Nephron progenitor cell (in vitro differentiated cells): Measurements from ENCODE around the gene C10orf53.

Experiments used
- DNase-seq: peaks from one replicate; pipeline ENCODE4 v3.0.0; 2021
- H3K27ac Mint-ChIP-seq: 2 replicates; pipeline ENCODE4 v1.8.0; 2021; ENCODE audit warnings: mild to moderate bottlenecking, moderate library complexity, mixed read lengths
- H3K27me3 Mint-ChIP-seq: 2 replicates; pipeline ENCODE4 v1.8.0; 2021; ENCODE audit warnings: mild to moderate bottlenecking, low read depth, mixed read lengths; ENCODE audit not compliant: poor library complexity
- H3K36me3 Mint-ChIP-seq: 2 replicates; pipeline ENCODE4 v1.8.0; 2021; ENCODE audit warnings: low read depth, mixed read lengths
- H3K4me1 Mint-ChIP-seq: 2 replicates; pipeline ENCODE4 v1.8.0; 2021; ENCODE audit warnings: mixed read lengths
- H3K4me3 Mint-ChIP-seq: 2 replicates; pipeline ENCODE4 v1.8.0; 2021; ENCODE audit warnings: mild to moderate bottlenecking, moderate library complexity, mixed read lengths
- H3K9me3 Mint-ChIP-seq: 2 replicates; pipeline ENCODE4 v1.8.0; 2021; ENCODE audit warnings: mild to moderate bottlenecking, moderate library complexity, mixed read lengths
- TF ChIP-seq, protein P1 (sequence below): fragments of 200-600 bp; sonication (generic); IDR thresholded peaks from 2 replicates; pipeline ENCODE4 v1.5.0; 2021; ENCODE audit warnings: antibody characterized with exemption

Gene C10orf53

DNA sequence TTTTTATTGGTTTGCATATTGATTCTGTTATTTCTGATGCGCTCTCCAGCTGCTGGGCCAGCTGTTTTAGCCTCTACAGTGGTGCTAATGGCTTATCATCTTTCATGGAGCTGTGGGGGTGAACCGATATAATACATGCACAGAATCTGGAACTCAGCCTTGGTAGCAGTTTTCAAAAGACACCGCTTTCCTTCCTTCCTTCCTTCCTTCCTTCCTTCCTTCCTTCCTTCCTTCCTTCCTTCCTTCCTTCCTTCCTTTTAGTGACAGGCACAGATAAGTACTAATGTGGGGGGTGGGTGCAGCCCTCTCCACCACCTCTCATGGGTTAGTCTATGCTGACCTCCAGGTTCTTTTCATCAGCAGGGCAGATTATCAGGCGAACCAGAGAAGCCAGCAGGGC lies 31.9 kb upstream of the C10orf53 start:
- Mint-ChIP-seq H3K4me1 (peaks cover 19% of the 10 kb centered on the region), H3K36me3 (no peaks in the 10 kb centered on the region), H3K27ac (no peak overlapping the region), H3K9me3 (no peaks in the 10 kb centered on the region), H3K4me3 (no peak overlapping the region), H3K27me3 (peaks cover 47% of the 10 kb centered on the region)
- TF ChIP-seq, protein P1, sequence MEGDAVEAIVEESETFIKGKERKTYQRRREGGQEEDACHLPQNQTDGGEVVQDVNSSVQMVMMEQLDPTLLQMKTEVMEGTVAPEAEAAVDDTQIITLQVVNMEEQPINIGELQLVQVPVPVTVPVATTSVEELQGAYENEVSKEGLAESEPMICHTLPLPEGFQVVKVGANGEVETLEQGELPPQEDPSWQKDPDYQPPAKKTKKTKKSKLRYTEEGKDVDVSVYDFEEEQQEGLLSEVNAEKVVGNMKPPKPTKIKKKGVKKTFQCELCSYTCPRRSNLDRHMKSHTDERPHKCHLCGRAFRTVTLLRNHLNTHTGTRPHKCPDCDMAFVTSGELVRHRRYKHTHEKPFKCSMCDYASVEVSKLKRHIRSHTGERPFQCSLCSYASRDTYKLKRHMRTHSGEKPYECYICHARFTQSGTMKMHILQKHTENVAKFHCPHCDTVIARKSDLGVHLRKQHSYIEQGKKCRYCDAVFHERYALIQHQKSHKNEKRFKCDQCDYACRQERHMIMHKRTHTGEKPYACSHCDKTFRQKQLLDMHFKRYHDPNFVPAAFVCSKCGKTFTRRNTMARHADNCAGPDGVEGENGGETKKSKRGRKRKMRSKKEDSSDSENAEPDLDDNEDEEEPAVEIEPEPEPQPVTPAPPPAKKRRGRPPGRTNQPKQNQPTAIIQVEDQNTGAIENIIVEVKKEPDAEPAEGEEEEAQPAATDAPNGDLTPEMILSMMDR, result no peak
- DNase-seq, result no peak

DNA sequence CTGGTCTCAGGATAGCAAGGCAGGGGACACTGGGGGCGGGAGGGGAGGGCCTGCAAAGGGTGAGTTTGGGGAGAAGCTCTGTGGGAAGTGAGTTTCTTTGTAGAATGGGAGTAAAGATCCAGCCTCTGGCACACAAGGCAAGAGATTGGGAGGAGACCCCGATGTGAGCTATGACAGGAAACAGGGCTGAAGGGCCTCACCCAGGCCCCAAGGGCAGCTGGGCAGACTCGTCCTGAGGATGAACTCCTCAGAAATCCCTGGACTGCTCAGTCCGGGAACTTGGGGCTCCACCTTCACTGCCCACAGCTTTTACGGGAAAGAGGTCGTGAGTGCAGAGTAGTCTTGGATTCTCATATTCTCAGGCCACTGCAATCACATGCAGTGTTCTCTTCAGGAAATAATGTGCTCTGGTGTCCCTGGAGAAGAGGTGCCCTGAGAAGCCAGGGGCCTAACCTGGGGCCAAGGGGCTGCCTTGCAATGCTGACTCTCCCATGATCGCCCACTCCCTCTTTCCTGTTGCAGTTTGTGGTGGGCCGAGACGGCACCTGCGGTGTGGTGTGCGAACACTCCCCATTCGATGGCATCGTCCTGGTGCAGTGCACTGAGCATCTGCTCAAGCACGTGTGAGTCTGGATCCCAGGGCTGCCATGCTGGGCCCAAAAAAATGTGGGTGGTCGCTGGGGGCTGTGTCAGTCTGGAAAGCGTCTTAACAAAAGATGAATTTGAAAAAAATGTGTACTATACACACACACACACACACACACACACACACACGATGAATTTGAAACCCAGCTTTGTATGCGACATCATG lies 31.3 kb upstream of the C10orf53 start:
- no peak for DNase-seq
- Mint-ChIP-seq H3K4me3 (no peak overlapping the region), H3K9me3 (no peaks in the 10 kb centered on the region), H3K36me3 (no peaks in the 10 kb centered on the region), H3K27me3 (peaks cover 53% of the 10 kb centered on the region), H3K4me1 (peaks cover 19% of the 10 kb centered on the region), H3K27ac (peak overlapping the region; percentile 81)
- TF ChIP-seq, protein P1, result no peak

DNA sequence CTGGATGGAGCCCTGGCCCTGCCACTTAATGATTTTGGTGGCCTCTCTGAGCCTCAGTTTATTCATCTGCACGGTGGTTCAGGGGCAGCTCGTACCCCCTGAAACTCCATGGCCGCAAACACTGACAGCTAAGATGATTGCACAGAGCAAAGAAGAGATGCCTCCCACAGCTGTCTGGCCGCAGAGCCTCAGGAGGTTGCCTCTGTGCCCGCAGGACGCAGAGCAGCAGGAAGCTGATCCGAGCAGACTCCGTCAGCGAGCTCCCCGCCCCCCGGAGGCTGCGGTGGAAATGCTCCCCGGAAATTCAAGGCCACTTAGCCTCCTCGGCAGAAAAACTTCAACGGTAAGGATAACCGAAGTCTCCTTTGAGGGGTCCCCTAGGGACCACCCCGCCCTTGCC lies 30.2 kb upstream of the C10orf53 start:
- no peak overlapping the region for H3K4me3 Mint-ChIP-seq
- DNase-seq, result peak; percentile 36
- peaks cover 19% of the 10 kb centered on the region for H3K4me1 Mint-ChIP-seq
- H3K36me3 Mint-ChIP-seq, result no peaks in the 10 kb centered on the region
- peaks cover 52% of the 10 kb centered on the region for H3K27me3 Mint-ChIP-seq
- no peaks in the 10 kb centered on the region for H3K9me3 Mint-ChIP-seq
- no peak overlapping the region for H3K27ac Mint-ChIP-seq
- TF ChIP-seq, protein P1, result no peak

DNA sequence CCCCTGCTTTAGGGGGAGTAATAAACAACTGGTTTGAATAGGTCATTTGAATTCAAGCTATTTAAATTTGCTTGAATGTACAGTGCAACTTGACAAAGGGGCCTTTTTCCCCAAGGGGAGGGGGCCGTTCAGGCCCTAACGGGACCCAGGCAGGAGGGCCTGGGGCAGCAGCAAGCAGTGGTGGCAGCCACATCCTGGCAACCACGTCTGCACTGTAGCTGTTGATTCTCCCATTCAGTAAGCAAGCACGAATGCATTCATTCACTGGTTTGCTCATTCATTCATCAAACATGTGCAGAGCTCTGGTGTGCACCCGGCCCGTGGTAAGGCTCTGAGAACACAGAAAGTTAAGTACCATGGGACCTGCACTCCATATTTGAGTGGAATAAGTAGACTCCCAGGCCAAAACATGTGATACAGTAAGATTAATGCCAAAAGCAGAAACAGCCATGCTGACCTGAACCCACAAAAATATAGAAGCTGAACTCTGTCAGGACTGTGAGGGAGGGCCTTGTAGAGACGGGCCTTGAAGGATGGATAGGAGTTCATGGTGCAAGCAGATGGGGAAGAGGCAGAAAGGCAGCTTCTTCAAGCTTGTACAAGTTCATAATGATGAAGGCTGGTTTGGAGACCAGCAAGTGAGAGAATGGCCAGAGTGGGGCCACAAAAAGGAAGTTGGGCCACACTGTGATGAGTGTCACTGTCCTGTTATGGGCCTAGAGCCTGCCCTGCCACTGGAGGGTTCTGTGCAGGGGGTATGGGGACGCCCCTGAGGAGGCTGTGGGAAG lies 29.3 kb upstream of the C10orf53 start:
- H3K9me3 Mint-ChIP-seq, result no peaks in the 10 kb centered on the region
- TF ChIP-seq, protein P1, result no peak
- peaks cover 19% of the 10 kb centered on the region for H3K4me1 Mint-ChIP-seq
- H3K27ac Mint-ChIP-seq, result no peak overlapping the region
- peaks cover 43% of the 10 kb centered on the region for H3K27me3 Mint-ChIP-seq
- no peaks in the 10 kb centered on the region for H3K36me3 Mint-ChIP-seq
- no peak for DNase-seq
- no peak overlapping the region for H3K4me3 Mint-ChIP-seq

DNA sequence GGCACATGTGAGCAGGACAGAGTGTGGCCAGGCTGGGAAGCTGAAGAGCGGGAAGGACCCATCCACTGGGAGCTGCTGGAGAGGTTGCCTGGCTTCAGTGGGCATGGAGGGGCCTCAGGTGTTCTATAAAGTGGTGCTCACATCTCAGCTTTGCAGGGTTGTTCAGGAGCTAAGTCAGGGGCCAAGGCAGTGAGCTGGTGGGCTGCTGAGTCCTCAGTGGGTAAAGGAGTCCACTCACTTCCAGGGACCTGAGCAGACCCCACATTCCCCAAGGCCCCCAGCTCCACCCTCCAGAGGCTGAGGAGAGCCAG lies 28.8 kb upstream of the C10orf53 start:
- no peak for DNase-seq
- Mint-ChIP-seq H3K4me3 (no peak overlapping the region), H3K36me3 (no peaks in the 10 kb centered on the region), H3K9me3 (no peaks in the 10 kb centered on the region), H3K4me1 (peaks cover 19% of the 10 kb centered on the region), H3K27me3 (peaks cover 45% of the 10 kb centered on the region), H3K27ac (no peak overlapping the region)
- TF ChIP-seq, protein P1, result no peak
